Measurements from ENCODE around the gene ANKRD13A.

ANKRD13A gene

DNA sequence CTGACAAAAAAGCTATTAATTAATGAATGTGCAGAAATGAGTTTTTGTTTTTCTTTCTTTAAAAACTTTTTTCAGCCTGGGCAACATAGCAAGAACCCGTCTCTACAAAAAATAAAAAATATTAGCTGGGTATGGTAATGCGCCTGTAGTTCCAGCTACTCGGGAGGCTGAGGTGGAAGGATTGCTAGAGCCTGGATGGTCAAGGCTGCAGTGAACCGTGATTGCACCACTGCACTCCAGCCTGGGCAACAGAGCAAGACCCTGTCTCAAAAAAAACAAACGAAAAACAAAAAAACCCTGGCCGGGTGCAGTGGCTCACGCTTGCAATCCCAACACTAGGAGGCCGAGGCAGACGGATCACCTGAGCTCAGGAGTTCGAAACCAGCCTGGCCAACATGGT, 11.0 kb upstream of the ANKRD13A start:
- DNase-seq (ENCODE audit: low read depth) = no peak
- no peak overlapping the region for H3K4me3 ChIP-seq (ENCODE audit: low read depth, low read length)
- TF ChIP-seq MAX (IDR thresholded peaks at IDR 0.05; ENCODE audit: low read depth, low read length) (no peak), MYC (IDR thresholded peaks at IDR 0.05; ENCODE audit: low read depth, low read length) (no peak), POLR2A (IDR thresholded peaks at IDR 0.05; ENCODE audit: extremely low read depth, insufficient read length) (no peak)
- TF ChIP-seq, protein P1, sequence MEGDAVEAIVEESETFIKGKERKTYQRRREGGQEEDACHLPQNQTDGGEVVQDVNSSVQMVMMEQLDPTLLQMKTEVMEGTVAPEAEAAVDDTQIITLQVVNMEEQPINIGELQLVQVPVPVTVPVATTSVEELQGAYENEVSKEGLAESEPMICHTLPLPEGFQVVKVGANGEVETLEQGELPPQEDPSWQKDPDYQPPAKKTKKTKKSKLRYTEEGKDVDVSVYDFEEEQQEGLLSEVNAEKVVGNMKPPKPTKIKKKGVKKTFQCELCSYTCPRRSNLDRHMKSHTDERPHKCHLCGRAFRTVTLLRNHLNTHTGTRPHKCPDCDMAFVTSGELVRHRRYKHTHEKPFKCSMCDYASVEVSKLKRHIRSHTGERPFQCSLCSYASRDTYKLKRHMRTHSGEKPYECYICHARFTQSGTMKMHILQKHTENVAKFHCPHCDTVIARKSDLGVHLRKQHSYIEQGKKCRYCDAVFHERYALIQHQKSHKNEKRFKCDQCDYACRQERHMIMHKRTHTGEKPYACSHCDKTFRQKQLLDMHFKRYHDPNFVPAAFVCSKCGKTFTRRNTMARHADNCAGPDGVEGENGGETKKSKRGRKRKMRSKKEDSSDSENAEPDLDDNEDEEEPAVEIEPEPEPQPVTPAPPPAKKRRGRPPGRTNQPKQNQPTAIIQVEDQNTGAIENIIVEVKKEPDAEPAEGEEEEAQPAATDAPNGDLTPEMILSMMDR (IDR thresholded peaks at IDR 0.05; ENCODE audit: low read depth, low read length) = no peak

DNA sequence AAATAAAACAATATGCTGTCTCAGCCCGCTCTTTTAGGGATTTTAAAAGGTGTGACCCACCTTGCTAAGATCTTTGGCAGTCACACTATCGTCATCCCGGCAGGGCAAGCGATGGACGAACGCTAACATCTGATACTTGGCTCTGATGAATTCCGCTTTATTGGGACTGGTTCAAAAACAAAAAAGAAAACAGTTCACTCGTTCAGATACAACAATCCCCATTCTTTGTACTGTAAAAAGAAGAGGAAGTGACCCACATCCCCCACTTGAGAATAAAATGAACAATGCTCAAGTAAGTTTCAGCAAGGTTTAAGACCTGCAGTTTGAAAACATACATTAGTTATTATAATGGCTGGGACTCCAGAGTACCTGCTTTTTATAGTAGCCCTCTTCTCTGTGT, 10.3 kb upstream of the ANKRD13A start:
- no peak for DNase-seq (ENCODE audit: low read depth)
- TF ChIP-seq POLR2A (IDR thresholded peaks at IDR 0.05; ENCODE audit: extremely low read depth, insufficient read length) (no peak), MAX (IDR thresholded peaks at IDR 0.05; ENCODE audit: low read depth, low read length) (no peak), MYC (IDR thresholded peaks at IDR 0.05; ENCODE audit: low read depth, low read length) (no peak)
- TF ChIP-seq, protein P1 (IDR thresholded peaks at IDR 0.05; ENCODE audit: low read depth, low read length) = no peak
- no peak overlapping the region for H3K4me3 ChIP-seq (ENCODE audit: low read depth, low read length)

- DNase-seq (ENCODE audit: low read depth) = no peak
Measured at GRCh38 chr12:109989380-109989779, 9.8 kb upstream of the ANKRD13A start.

DNA sequence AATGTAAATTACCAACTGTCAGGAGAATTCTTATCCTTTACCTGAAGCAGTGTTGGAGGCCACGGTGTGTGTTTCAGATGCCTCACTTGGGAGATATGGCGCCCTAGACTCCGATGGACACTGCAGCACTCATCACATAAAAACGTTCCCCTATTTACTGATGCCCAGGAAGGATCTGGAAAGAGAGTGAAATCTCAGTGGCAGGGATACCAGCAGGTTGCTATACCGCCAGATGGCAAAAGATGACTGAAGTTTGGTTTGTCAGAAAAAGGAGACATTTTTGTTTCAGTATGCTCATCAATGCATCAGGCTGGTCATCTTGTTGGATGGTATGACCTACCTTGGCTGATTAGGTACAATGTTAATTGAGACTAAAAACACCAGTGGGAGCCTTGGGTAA, 7.6 kb upstream of the ANKRD13A start:
- H3K4me3 ChIP-seq (ENCODE audit: low read depth, low read length) = no peak overlapping the region
- TF ChIP-seq MYC (IDR thresholded peaks at IDR 0.05; ENCODE audit: low read depth, low read length) (no peak), MAX (IDR thresholded peaks at IDR 0.05; ENCODE audit: low read depth, low read length) (no peak), POLR2A (IDR thresholded peaks at IDR 0.05; ENCODE audit: extremely low read depth, insufficient read length) (no peak)
- TF ChIP-seq, protein P1 (IDR thresholded peaks at IDR 0.05; ENCODE audit: low read depth, low read length) = no peak
- no peak for DNase-seq (ENCODE audit: low read depth)

More at GRCh38 chr12:109989380-109989779, 9.8 kb upstream of the ANKRD13A start:
- H3K4me3 ChIP-seq (ENCODE audit: low read depth, low read length) = no peak overlapping the region
- TF ChIP-seq POLR2A (IDR thresholded peaks at IDR 0.05; ENCODE audit: extremely low read depth, insufficient read length) (no peak), MYC (IDR thresholded peaks at IDR 0.05; ENCODE audit: low read depth, low read length) (no peak), MAX (IDR thresholded peaks at IDR 0.05; ENCODE audit: low read depth, low read length) (no peak)
- TF ChIP-seq, protein P1 (IDR thresholded peaks at IDR 0.05; ENCODE audit: low read depth, low read length) = no peak

DNA sequence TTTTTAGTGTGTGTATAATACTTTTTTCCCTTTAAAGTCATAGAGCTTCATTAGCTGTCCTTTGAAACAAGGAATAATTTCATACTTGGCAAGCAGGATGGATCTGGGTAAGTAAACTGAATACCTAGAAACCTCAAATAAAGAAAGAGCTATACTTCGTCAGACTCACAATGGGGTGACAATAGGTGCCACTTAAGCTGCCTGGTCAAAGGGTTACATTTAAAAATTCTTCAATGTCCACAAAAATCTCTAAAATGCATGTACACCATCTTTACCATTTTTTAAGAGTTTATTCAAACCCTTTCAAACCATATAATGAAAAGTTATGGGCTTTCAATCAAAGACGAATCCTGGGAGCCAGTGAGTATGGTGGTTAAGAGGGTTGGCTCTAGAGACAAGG, 6.1 kb upstream of the ANKRD13A start:
- no peak for DNase-seq (ENCODE audit: low read depth)
- peak overlapping the region; percentile 74 for H3K4me3 ChIP-seq (ENCODE audit: low read depth, low read length)
- TF ChIP-seq, protein P1 (IDR thresholded peaks at IDR 0.05; ENCODE audit: low read depth, low read length) = no peak
- no peak for TF ChIP-seq MAX (IDR thresholded peaks at IDR 0.05; ENCODE audit: low read depth, low read length)
